Epithelial cell of esophagus (primary cell): ENCODE measurements around the gene KIDINS220.

ENCODE experiments used
- DNase-seq: peaks from one replicate; pipeline ENCODE4 v3.0.0; 2010; ENCODE audit warnings: low read depth
- H3K4me3 ChIP-seq: 2 replicates; pipeline ENCODE4 v1.5.1; 2011; ENCODE audit warnings: mild to moderate bottlenecking, low read length, control low read depth
- CTCF ChIP-seq: IDR thresholded peaks from 2 replicates; pipeline ENCODE4 v1.5.1; 2011; ENCODE audit warnings: low read depth, mild to moderate bottlenecking, low read length, control low read depth, inconsistent platforms; ENCODE audit not compliant: insufficient read depth; ENCODE audit errors: missing control alignments

The KIDINS220 gene

GRCh38 chr2:8800218-8800617 lies 37.2 kb downstream of the KIDINS220 start:
- H3K4me3 ChIP-seq = no peak overlapping the region
- no peak for DNase-seq
- TF ChIP-seq CTCF = no peak

GRCh38 chr2:8799004-8799403 lies 38.4 kb downstream of the KIDINS220 start:
- no peak for DNase-seq
- TF ChIP-seq CTCF = no peak
- no peak overlapping the region for H3K4me3 ChIP-seq

GRCh38 chr2:8798393-8798792 lies 39.0 kb downstream of the KIDINS220 start:
- no peak for TF ChIP-seq CTCF
- DNase-seq = no peak
- no peak overlapping the region for H3K4me3 ChIP-seq

GRCh38 chr2:8797682-8798081 lies 39.7 kb downstream of the KIDINS220 start:
- DNase-seq = no peak
- TF ChIP-seq CTCF = no peak
- no peak overlapping the region for H3K4me3 ChIP-seq

- TF ChIP-seq CTCF = no peak
- no peak overlapping the region for H3K4me3 ChIP-seq
- no peak for DNase-seq
These were observed 40.4 kb downstream of the KIDINS220 start for GRCh38 chr2:8796878-8797550.

GRCh38 chr2:8796315-8796848 lies 41.0 kb downstream of the KIDINS220 start:
- TF ChIP-seq CTCF = no peak
- no peak overlapping the region for H3K4me3 ChIP-seq
- no peak for DNase-seq

GRCh38 chr2:8794923-8795825 lies 42.2 kb downstream of the KIDINS220 start:
- DNase-seq = no peak
- no peak overlapping the region for H3K4me3 ChIP-seq
- no peak for TF ChIP-seq CTCF
